HepG2 (cell line): ENCODE data around the gene GMEB2. TPM values are rescaled to one million over a fixed set of nuclear protein-coding genes. Genes with fewer than 3 reads are reported as not detected.
A peak's percentile ranks its signal among the peaks of the same experiment; 100 is the strongest.

Experiments used
- ASH2L ChIP-seq: fragments of 300-600, 200-600 bp; sonication (generic); IDR thresholded peaks from 2 replicates; pipeline ENCODE4 v1.7.0; 2017; ENCODE audit warnings: low read depth, mild to moderate bottlenecking, moderate library complexity, mixed read lengths, low read length; ENCODE audit not compliant: insufficient read length
- ELF4 ChIP-seq: sonication (generic); formaldehyde crosslinking; IDR thresholded peaks from 2 replicates; pipeline ENCODE4 v1.5.0; 2020; ENCODE audit warnings: missing genetic modification reagents, mild to moderate bottlenecking, moderate library complexity, borderline replicate concordance
- HDAC2 ChIP-seq: sonication (generic); formaldehyde crosslinking; IDR thresholded peaks from 2 replicates; pipeline ENCODE4 v1.4.0; 2020; ENCODE audit warnings: missing genetic modification reagents
- MLLT10 ChIP-seq: sonication (generic); formaldehyde crosslinking; IDR thresholded peaks from 2 replicates; pipeline ENCODE4 v1.4.0; 2020; ENCODE audit warnings: missing genetic modification reagents
- NFATC3 ChIP-seq: sonication (generic); formaldehyde crosslinking; IDR thresholded peaks from 2 replicates; pipeline ENCODE4 v1.5.1; 2020; ENCODE audit warnings: mild to moderate bottlenecking, missing genetic modification reagents
- PAF1 ChIP-seq: IDR thresholded peaks from 2 replicates; pipeline ENCODE4 v1.6.1; 2016; ENCODE audit warnings: missing genetic modification reagents, missing compliant biosample characterization
- RELA ChIP-seq: sonication (generic); formaldehyde crosslinking; IDR thresholded peaks from 2 replicates; pipeline ENCODE4 v1.4.0; 2020; ENCODE audit warnings: missing genetic modification reagents
- STAT5B ChIP-seq: sonication (generic); formaldehyde crosslinking; IDR thresholded peaks from 2 replicates; pipeline ENCODE4 v1.4.0; 2020; ENCODE audit warnings: missing genetic modification reagents
- ZKSCAN8 ChIP-seq: IDR thresholded peaks from 2 replicates; pipeline ENCODE4 v1.6.1; 2016; ENCODE audit warnings: borderline replicate concordance, missing genetic modification reagents, missing compliant biosample characterization
- ZNF143 ChIP-seq: sonication (generic); formaldehyde crosslinking; IDR thresholded peaks from 2 replicates; pipeline ENCODE4 v1.4.0; 2020; ENCODE audit warnings: missing genetic modification reagents
- ZNF572 ChIP-seq: sonication (generic); formaldehyde crosslinking; IDR thresholded peaks from 2 replicates; pipeline ENCODE4 v1.5.1; 2020; ENCODE audit warnings: mild to moderate bottlenecking, missing genetic modification reagents
- ZNF781 ChIP-seq: sonication (generic); formaldehyde crosslinking; IDR thresholded peaks from 2 replicates; pipeline ENCODE4 v1.5.1; 2020; ENCODE audit warnings: borderline replicate concordance, mild to moderate bottlenecking, missing genetic modification reagents; ENCODE audit errors: not compliant biosample characterization
- ZSCAN12 ChIP-seq: sonication (generic); formaldehyde crosslinking; IDR thresholded peaks from 2 replicates; pipeline ENCODE4 v1.9.0; 2021; ENCODE audit warnings: mild to moderate bottlenecking, missing genetic modification reagents
- polyA plus RNA-seq, 8 experiments: library from polyadenylated mRNA; depleted of rRNA in 3 of 8; stranded (reverse) in 7 of 8; unstranded in 1 of 8; fragments of >200 nt; fragmentation: Illumina TruSeq in 4 of 8; extraction: Trizol in 4 of 8; gene quantifications; 2 replicates each; pipeline versions ENCODE4 v1.2.1 to v1.2.3, GENCODE V29; 2011 to 2016; ENCODE audit warnings: low read depth in 4 of 8, missing spikeins in 1 of 8, mixed read lengths in 1 of 8; ENCODE audit not compliant: insufficient read depth in 1 of 8
- total RNA-seq, 5 experiments: library from RNA; depleted of rRNA; stranded (reverse); fragments of >200 nt; fragmentation: Illumina TruSeq; extraction: Trizol; gene quantifications; 2 replicates each; pipeline ENCODE4 v1.2.3, GENCODE V29; 2016; ENCODE audit warnings: low read depth in 1 of 5
- TF ChIP-seq, protein P1 (sequence below): sonication (generic); formaldehyde crosslinking; IDR thresholded peaks from 2 replicates; pipeline ENCODE4 v1.8.1; 2023; ENCODE audit warnings: mild to moderate bottlenecking, missing genetic modification reagents, borderline replicate concordance
- TF ChIP-seq, protein P2 (sequence below): sonication (generic); formaldehyde crosslinking; IDR thresholded peaks from 2 replicates; pipeline ENCODE4 v1.4.0; 2020; ENCODE audit warnings: missing genetic modification reagents, low read depth, mild to moderate bottlenecking, borderline replicate concordance
- TF ChIP-seq, protein P3 (sequence below): sonication (generic); formaldehyde crosslinking; conservative IDR thresholded peaks from 2 replicates; pipeline ENCODE4 v1.8.0; 2022; ENCODE audit warnings: mild to moderate bottlenecking, moderate library complexity, missing genetic modification reagents
- TF ChIP-seq, protein P4 (sequence below): sonication (generic); formaldehyde crosslinking; IDR thresholded peaks from 2 replicates; pipeline ENCODE4 v1.5.1; 2020; ENCODE audit warnings: missing genetic modification reagents, mild to moderate bottlenecking, borderline replicate concordance

GMEB2 gene
- total and polyA plus RNA-seq, 2 of the 13 experiments (the other 11 are each of a cell fraction or from before 2014, with no cell fraction given) = 10.6 to 12.4 TPM

DNA sequence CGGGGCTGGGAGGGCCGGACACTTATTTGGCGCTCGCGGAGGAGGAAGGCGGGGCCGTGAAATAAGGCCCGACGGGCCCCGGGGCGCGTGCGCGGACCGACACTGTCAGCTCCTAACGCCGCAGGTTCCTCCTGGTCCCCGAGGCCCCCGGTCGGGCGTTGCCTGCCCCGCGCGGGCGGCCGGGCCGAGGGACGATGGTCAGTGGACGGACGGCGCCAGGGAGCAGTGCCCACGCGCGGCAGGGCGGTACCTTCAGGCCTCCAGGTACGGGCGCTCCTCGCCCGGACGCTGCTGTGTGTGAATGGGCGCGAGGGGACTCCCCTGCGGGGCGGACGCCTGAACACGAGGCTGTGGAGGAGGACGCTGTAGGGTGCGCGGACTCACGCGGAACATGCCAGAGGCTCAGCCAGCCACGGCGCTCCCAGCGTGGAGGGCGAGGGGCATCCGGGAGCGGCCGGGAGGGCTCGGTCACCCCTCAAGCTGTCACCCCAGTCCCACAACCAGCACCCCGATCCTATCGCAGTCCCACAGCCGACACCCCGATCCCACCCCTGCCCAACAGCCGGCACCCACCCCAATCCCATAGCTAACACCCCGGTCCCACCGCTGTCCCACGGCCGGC, 339 bp upstream of the GMEB2 start (continued):
- TF ChIP-seq, protein P1, sequence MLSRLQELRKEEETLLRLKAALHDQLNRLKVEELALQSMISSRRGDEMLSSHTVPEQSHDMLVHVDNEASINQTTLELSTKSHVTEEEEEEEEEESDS (CRISPR knock-in tag) = peak; percentile 89; the same call in 1 of the 2 replicates
- TF ChIP-seq, protein P2, sequence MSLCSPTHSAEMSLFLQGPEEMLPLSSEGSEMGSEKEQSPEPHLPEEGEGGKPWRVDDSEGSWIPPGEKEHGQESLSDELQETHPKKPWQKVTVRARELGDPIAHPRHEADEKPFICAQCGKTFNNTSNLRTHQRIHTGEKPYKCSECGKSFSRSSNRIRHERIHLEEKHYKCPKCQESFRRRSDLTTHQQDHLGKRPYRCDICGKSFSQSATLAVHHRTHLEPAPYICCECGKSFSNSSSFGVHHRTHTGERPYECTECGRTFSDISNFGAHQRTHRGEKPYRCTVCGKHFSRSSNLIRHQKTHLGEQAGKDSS = peak; percentile 99
- TF ChIP-seq NFATC3 (peak; percentile 93; the same call in 1 of the 2 replicates), ZKSCAN8 (CRISPR knock-in tag) (peak; percentile 79), PAF1 (CRISPR knock-in tag) (peak; percentile 68; the same call in 1 of the 2 replicates), MLLT10 (CRISPR knock-in tag) (no peak), HDAC2 (CRISPR knock-in tag) (peak; percentile 77; the same call in 1 of the 2 replicates), ZNF781 (no peak), ZNF572 (CRISPR knock-in tag) (0 out of 2 replicates have a peak, but pooled peaks have one; percentile 86), ZNF143 (CRISPR knock-in tag) (peak; percentile 68), ASH2L (peak; percentile 35), ZSCAN12 (CRISPR knock-in tag) (peak; percentile 97), RELA (CRISPR knock-in tag) (peak; percentile 87), ELF4 (no peak), STAT5B (CRISPR knock-in tag) (peak; percentile 62; the same call in 1 of the 2 replicates)
- TF ChIP-seq, protein P3, sequence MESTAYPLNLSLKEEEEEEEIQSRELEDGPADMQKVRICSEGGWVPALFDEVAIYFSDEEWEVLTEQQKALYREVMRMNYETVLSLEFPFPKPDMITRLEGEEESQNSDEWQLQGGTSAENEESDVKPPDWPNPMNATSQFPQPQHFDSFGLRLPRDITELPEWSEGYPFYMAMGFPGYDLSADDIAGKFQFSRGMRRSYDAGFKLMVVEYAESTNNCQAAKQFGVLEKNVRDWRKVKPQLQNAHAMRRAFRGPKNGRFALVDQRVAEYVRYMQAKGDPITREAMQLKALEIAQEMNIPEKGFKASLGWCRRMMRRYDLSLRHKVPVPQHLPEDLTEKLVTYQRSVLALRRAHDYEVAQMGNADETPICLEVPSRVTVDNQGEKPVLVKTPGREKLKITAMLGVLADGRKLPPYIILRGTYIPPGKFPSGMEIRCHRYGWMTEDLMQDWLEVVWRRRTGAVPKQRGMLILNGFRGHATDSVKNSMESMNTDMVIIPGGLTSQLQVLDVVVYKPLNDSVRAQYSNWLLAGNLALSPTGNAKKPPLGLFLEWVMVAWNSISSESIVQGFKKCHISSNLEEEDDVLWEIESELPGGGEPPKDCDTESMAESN (CRISPR knock-in tag) = peak; percentile 91
- TF ChIP-seq, protein P4, sequence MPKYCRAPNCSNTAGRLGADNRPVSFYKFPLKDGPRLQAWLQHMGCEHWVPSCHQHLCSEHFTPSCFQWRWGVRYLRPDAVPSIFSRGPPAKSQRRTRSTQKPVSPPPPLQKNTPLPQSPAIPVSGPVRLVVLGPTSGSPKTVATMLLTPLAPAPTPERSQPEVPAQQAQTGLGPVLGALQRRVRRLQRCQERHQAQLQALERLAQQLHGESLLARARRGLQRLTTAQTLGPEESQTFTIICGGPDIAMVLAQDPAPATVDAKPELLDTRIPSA (CRISPR knock-in tag) = peak; percentile 95
